NCI-H82 treated with DMSO at 0.1 percent for 48 hours (cell line): ENCODE results near the gene HNRNPDL.
A peak's percentile ranks its signal among the peaks of the same experiment; 100 is the strongest.
"Not testable (repeated sequence)": the region's sequence is repeated elsewhere in the genome, so short reads cannot be mapped to it uniquely, and the experiment has no call there.

Source experiments
- DNase-seq: peaks from one replicate; lab custom pipeline; 2025; ENCODE audit not compliant: unreplicated experiment; lab: John Stamatoyannopoulos, UW

Gene HNRNPDL

GRCh38 chr4:82390061-82390460, 40.2 kb downstream of the HNRNPDL start:
- DNase-seq: not testable (repeated sequence)

DNA sequence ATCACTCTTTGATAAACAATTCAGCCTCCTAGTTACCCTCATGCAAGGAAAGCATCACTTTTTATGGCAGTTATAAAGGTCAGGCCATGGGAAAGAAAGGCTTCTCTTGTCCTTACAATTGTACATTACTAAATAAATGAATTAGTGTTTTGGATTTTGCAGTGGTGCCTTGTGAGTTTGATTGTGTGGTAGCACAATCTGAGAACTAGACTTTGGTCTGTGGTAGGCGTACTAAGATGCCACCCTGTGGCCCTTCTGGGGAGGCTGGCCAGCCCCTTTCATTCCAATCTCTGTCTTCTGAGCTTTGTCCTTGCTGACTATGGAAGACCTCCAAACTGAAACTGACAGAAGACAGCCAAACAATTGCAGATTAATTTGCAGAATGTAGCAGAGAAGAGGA, 41.9 kb downstream of the HNRNPDL start:
- no peak for DNase-seq

DNA sequence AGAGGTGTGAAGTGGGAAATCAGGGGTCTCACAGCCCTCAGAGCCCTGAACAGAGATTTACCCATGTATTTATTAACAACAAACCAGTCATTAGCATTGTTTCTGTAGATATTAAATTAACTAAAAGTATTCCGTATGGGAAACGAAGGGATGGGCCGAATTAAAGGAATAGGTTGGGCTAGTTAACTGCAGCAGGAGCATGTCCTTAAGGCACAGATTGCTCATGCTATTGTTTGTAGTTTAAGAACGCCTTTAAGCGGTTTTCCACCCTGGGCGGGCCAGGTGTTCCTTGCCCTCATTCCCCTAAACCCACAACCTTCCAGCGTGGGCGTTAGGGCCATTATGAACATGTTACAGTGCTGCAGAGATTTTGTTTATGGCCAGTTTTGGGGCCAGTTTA, 44.0 kb downstream of the HNRNPDL start:
- not testable (repeated sequence) for DNase-seq

DNA sequence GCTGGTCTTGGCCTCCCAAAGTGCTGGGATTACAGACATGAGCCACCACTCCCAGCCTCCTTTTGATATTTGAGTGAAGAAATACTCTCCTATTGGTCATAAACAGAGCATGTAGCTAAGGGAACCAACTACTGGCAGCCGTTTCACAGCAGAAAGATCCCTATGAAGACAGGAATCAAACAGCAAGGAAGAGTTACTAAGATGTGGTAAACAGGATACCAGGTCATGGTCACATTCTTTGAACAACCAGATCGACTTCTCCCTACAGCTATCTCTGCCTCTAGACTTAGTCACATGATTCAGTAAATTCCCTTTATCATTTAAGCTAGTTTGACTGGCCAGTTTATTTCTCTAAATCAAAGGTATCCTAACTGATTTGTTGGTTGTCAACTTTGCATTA, 47.5 kb downstream of the HNRNPDL start:
- no peak for DNase-seq

- no peak for DNase-seq
Measured at GRCh38 chr4:82381661-82382296, 48.5 kb downstream of the HNRNPDL start.

GRCh38 chr4:82381235-82381634, 49.0 kb downstream of the HNRNPDL start:
- DNase-seq: no peak

- DNase-seq: no peak
Measured at GRCh38 chr4:82380831-82381230, 49.4 kb downstream of the HNRNPDL start.

DNA sequence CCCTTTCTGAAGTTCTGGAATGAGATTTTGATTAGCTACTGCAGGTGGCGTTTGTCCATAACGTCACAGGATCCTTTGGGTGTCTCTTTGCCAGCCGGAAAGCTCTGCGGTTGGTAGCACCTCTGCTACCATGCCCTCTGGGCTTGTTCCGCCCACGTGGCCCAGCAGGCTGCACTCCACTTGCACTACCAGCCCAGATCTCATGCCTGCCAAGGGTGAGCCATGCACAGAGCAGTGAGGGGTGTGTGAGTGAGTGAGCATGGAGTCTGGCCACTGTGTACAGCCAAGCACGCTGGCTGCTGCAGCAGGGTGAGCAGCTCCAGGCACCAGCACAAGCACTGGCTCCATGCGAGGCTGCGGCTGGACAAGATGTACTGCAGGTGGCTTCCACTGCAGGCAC, 49.9 kb downstream of the HNRNPDL start:
- no peak for DNase-seq

GRCh38 chr4:82376109-82376508, 54.2 kb downstream of the HNRNPDL start:
- DNase-seq: no peak

DNA sequence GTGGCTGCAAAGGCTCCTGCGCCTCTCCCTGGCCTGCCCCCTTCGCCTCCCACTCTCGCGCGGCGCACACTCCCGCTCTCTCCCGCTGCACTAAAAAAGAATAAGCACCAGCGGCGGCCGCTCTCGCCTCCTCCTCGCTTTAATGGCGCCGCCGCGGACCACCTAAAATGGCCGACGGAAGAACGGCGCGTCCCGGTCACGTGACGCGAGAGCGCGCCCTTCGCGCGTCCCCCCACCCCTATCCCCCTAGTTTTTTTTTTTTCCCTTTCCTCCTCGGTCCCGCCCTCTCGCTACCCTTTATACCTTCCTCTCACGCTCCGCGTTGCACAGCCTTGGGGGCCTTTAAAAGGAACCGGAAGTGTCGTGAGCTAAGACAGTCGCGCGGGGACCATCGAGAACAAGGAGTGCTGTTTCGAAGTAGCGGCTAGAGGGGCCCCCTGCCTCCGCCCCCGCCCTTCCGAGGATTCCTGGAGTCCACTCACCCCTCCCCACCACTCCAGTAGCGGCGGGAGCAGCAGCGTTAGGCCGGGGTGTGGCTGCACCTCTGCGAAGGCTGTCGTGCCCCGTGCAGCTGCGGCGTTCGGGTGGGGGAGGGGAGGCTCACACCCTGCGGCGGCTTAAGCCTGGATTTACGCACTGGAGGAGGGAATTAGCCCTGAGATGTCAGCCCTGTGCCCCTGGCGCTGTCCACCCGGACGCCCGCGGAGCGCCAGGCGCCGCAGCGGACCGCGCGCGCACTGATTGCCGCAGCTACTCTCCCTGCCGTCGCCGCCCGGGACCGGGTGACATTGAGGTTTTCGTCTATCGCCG, 56.2 kb downstream of the HNRNPDL start, which contains the start of gene HNRNPD:
TSS of gene HNRNPD (minus strand) at position 176 of the 810 bp plus-strand sequence. CDS start 313 bp downstream, outside the sequence.
- DNase-seq: peak; percentile 96

DNA sequence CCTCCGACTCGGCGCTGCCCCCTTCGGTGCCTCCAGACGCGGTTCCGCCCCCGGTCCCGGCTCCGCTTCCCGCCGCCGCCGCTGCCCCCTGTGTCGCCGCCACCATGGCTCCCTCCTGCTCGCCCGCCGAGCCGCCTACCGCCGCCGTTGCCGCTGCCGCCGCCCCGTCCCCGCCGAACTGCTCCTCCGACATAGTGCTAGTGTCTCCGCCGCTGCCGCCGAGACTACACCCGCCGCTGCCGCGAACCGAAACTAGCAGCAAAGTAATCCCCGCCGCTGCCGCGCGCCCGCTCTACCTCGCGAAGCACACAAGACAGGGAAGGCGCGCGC, 56.8 kb downstream of the HNRNPDL start:
- no peak for DNase-seq
